HG03039 (cell line): ENCODE data around the gene AQP12A.
"Not testable (repeated sequence)": the region's sequence is repeated elsewhere in the genome, so short reads cannot be mapped to it uniquely, and the experiment has no call there.

Source experiments
- ATAC-seq: cut with Tn5 transposase; IDR thresholded peaks from one replicate; pipeline ENCODE4 v1.9.1; 2021; ENCODE audit warnings: mild to moderate bottlenecking, moderate library complexity; ENCODE audit not compliant: unreplicated experiment

Gene AQP12A

GRCh38 chr2:240659883-240660282, 31.8 kb upstream of the AQP12A start:
- ATAC-seq: not testable (repeated sequence)

GRCh38 chr2:240662681-240663080, 29.0 kb upstream of the AQP12A start:
- no peak for ATAC-seq

DNA sequence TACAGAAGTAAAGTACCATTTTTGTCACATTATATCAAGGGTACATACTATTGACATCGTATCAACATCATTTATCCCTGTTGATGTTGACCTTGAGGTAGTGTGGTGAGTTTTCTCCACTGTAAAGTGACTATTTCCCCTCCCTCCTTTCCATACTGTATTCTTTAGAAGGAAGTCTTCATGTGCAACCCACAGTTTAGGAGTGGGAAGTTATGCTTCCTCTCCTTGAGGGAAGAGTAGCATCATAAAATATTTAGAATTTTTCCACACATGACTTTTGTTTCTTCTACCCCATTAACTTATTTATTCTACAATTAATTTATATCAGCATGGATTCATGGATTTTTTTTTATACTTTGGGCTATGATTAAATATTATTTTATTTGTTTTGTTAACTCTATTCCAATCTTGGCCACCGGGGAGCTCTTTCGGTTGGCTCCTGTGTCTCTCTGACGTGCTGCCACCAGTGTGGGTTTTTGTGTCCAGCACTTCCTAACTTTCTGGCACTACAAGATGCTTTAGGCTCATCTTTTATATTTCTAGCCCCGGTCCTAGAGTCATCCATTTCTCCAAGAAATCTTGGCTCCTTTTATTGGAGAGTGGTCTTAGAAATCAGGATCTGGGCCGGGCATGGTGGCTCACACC, 28.0 kb upstream of the AQP12A start:
- no peak for ATAC-seq

GRCh38 chr2:240664622-240665021, 27.0 kb upstream of the AQP12A start:
- ATAC-seq: no peak

DNA sequence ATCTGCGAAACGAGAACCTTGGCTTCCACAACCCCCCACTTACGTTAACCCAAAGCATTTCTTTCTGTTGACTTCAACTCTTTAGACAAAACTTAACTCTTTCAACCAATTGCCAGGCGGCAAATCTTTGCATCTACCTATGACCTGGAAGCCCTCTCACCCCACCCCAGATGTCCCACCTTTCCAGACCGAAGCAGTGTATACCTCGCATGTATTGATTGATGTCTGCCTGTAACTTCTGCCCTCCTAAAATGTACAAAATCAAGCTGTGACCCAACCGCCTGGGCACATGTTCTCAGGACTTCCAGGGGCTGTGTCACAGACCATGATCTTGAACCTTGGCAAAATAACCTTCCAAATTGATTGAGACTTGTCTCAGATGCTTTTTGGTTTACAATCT, 21.3 kb upstream of the AQP12A start:
- no peak for ATAC-seq

DNA sequence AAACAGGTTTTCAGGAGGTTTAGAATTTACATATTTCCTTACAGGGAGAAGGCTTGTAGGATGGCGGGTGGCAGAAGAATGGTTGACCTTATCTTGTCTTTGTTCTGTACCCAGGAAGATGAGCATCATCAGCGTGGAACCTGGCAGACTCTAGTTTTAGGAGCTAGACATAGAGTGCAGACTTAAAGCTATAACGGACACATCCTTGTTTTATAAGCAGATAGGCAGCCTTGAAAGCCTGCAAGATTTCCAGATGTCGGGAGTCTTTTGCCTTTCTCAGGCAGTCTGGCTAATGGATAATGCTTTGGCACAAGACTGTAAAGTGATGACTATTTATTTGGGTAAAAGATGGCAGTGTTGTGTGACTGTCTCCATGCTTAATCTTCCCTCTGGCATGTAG, 20.7 kb upstream of the AQP12A start:
- ATAC-seq: no peak

DNA sequence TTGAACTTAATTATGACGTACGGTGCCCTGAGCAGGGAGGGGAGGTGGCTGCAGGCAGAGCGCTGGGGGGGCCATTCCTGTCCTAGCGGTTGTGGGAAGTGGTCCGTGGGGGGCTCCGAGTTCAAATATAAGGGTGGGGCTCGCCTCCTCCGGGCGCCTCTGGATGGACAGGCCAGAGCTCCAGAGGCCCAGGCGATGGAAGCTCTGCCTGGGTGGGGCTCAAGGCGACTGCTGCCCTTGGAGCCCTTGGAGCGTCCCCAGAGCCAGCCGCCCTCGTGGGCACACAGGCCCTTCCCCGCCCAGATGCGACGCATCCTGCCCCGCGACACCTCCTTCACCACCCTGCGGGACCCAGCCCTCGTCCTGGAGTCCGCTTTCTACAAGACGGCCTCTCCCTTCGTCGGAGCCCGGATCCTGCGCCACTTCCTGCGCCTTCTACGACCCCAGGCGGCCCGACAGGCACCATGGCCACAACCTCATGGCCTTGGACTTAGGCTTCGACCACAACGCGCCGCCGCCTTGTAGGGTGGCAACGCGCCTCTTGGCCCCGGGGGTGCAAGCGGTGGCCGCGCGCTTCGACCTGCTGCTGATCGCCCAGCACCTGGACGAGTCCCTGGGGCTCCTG, 19.5 kb upstream of the AQP12A start:
- no peak for ATAC-seq

GRCh38 chr2:240672701-240673190, 18.9 kb upstream of the AQP12A start:
- ATAC-seq: no peak

GRCh38 chr2:240674461-240675184, 17.0 kb upstream of the AQP12A start:
- not testable (repeated sequence) for ATAC-seq

DNA sequence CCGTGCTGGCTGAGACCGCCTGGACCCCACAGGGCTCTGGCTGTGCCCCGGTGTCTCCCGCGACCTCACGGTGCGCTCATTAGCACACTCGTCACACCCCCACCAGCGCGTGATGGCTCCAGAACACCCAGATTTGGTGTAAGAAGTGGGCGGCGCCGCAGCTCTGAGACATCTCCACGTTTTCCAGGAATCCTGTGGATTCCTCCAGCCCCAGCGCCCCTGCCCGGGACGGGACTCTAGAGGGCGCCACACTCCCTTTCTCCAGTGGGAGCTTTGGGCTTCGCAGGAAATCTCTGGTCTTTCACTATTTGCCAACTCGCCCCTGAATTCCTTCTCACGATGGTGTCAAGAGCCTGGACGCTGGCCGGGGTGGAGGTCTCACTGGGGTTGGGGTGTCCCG, 16.3 kb upstream of the AQP12A start:
- ATAC-seq: not testable (repeated sequence)

DNA sequence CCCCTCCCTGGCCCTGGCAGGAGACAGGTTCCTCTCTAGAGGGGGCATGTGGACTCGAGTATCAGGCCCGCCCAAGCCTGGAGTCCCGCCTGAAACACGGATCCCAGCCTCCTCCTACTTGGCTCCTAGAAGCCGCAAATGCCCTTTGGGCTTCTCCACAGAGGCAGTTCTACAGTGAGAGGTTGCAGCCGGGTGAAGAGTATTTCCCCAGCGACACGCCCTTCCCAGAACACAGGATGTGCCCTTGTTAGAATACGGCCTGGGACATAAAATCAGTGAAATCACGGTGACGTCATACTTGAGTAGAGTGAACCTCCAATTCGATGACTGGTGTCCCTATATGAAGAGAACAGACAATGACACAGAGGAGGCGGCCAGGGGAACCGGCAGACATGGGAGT, 13.6 kb upstream of the AQP12A start:
- ATAC-seq: not testable (repeated sequence)

GRCh38 chr2:240678909-240679308, 12.8 kb upstream of the AQP12A start:
- ATAC-seq: not testable (repeated sequence)

DNA sequence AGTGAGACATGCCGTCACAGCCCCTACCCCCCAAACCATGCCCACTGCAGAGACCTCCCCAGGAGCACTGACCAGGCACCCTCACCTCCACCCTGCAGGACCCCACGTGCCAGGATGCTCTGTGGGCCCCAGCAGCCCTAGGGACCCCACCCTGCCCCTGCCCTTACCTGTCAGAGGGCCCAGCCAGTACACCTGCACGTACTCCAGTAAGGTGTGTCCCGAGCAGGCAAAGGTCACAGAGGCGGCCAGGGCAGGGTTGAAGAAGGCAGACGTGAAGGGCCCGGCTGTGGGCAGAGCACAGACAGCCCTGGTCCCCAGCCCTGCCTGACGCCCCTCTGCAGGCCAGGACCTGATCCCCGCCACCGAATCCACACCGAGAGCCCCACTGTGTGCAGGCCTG, 11.5 kb upstream of the AQP12A start:
- not testable (repeated sequence) for ATAC-seq

DNA sequence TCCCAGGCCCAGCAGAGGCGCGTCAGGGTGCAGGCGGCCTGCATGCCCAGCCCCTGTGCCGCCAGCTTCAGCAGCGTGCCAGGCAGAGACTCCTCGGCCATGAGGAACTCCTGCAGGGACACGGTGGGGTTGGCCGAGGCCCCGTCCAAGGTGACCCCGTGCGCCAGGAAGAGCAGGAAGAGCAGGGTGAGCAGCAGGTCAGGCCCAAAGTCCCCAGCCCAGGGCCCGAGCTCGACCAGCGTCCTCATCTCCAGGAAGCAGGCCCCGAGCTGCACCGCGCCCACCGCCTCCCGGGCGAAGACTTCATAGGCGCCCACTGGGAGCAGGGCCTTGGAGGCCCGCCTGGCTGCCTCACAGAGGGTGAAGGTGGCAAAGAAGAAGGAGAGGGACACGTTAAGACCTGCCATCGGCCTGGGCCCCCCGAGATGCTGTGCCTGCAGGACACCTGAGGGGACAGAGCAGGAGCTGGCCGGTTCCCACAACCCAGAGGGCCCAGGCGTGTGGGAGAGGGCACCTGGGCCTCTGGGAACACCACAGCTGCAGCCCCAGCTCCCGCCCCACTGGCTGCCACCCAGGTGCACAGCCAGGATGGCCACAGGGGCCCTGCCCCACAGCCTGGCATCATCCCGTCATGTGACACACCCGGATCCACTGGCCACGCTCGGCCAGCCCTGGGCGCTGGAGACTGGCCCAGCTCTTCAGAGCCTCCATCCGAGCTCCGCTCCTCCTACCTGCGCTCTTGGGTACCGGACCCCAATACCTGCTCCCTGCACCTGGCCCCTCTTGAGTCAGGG, 9.0 kb upstream of the AQP12A start, which contains the start of gene AQP12B:
TSS of gene AQP12B (minus strand) at position 455 of the 794 bp plus-strand sequence. CDS start at position 407, 48 bp downstream.
- ATAC-seq: not testable (repeated sequence)

- not testable (repeated sequence) for ATAC-seq
Measured at GRCh38 chr2:240683329-240683979, 8.2 kb upstream of the AQP12A start.

- ATAC-seq: not testable (repeated sequence)
Measured at GRCh38 chr2:240683980-240684728, 7.5 kb upstream of the AQP12A start.

- ATAC-seq: no peak
Measured at GRCh38 chr2:240685771-240686371, 5.8 kb upstream of the AQP12A start.

DNA sequence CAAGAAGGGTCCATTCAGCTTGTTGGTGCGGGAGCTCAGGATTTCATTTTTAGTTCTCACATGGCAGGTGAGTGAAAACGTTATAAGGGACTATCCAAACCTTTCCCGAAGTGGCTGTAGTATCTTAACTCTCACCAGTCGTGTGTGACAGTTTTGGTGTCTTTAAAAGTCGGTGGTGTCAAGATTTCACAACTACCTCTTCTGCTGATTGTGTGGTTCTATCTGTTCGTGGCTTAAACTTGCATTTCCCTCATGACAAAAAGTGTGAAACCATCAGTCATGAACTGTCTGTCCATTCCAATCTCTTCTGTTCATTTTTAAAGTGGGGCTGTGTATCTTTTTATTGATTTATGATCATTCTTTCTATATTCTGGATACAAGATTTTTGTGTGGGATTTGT, 5.2 kb upstream of the AQP12A start:
- no peak for ATAC-seq

DNA sequence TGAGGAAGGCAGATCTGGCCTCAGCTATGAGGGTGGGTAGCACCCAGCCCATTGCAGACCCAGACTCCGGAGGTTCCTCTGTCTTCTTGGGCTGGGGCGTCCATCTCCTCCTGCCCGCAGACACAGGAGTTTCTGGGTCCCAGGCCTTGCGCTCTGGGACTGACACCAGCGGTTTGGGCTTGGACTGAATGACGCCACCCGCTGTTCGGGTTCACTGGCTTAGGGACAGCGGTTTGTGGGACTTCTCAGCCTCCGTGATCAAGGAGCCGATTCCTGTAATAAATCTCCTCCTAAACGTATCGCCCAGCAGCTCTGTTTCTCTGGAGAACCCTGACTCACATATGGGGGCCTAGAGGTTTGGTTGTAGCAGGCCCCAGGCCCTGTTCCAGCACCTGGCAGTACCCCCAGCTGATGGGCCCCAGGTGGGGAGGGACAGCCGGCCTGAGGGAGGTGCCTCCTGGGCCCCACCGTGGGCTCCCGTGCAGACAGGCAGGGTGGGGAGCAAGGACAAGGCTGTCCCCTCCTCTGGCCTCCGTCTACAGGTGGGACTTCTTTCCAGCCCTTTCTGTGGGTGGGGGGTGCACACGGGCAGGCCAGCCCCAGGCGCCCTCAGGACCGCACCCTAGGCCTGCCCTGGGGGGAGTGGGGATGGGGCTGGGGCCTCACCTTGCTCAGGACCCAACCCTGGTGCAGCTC, 4.5 kb upstream of the AQP12A start:
- no peak for ATAC-seq
